ENCODE measurements around the gene RALGPS2.

RALGPS2 gene

GRCh38 chr1:178867670-178868069 lies 142.6 kb downstream of the RALGPS2 start:
- no peak for ATAC-seq

GRCh38 chr1:178868706-178869105 lies 143.7 kb downstream of the RALGPS2 start:
- ATAC-seq = no peak

More at GRCh38 chr1:178867670-178868069, 142.6 kb downstream of the RALGPS2 start:
- DNase-seq = no peak

GRCh38 chr1:178869119-178869697 lies 144.2 kb downstream of the RALGPS2 start:
- ATAC-seq (no peak), DNase-seq (no peak)

More at GRCh38 chr1:178868706-178869105, 143.7 kb downstream of the RALGPS2 start:
- DNase-seq = no peak

DNA sequence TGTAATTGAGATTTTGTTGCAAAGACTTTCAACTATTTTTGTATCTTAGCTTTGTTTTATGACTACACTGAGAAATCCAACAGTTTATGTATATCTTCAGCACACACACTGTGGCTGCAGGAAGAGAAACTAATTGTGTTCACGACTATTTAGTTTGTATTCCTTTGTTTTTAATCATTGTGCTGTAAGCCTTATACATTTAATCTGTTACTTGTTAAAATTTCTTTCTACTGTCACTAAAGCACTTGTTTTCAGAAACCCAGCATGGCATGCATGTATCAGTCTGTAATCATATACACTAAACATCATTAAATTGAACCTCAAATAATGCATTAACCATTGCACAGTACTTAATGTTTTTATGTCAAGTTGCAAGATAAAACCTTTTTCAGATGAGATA lies 145.2 kb downstream of the RALGPS2 start:
- ATAC-seq (no peak), DNase-seq (no peak)

DNA sequence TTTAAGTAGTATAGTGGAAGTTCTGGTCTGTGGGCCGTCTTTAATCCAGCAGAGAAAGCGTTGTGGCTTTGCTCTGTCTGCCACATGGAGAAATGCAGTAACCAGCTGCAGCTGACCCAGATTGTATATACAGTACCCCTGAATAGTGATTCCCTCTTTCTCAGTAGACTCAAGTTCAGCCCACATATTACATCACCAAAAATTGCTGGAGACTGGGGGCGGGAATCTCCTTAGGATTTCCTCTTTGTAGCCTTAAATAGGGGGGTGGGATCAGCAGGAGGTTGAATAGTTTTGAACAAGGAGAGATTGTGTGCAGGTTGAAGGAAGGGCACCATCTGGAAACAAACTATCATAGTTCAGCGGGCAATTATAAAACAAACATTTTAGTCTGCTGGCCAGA lies 145.9 kb downstream of the RALGPS2 start, which contains the start of gene ANGPTL1:
ANGPTL1 (minus strand) TSS at position 134 of the 400 bp plus-strand sequence. CDS start 5,301 bp downstream, outside the sequence.
- DNase-seq = no peak
- no peak for ATAC-seq

GRCh38 chr1:178871551-178872320 lies 146.7 kb downstream of the RALGPS2 start:
- ATAC-seq (no peak), DNase-seq (no peak)

GRCh38 chr1:178874966-178875365 lies 149.9 kb downstream of the RALGPS2 start:
- no peak for DNase-seq
- ATAC-seq = no peak

GRCh38 chr1:178875936-178876335 lies 150.9 kb downstream of the RALGPS2 start:
- DNase-seq (no peak), ATAC-seq (no peak)

DNA sequence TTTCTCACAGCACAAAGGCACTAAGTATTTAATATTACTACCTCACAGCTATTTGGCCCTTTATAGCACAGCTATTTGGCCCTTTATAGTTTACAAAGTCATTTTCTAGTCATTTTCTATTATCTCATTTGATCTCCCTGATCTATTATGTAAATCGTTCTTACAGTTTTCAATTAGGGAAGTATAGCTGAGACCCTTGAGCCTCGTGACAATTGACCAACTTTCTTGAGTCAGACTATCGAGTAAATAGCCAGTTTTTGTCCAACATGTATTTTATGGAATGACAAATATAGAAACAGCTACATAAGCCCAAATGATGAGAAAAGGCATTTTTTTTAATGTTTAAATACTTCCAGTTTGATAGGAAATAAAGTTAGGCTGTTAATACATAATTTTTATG lies 152.9 kb downstream of the RALGPS2 start:
- DNase-seq = no peak
- ATAC-seq = no peak

DNA sequence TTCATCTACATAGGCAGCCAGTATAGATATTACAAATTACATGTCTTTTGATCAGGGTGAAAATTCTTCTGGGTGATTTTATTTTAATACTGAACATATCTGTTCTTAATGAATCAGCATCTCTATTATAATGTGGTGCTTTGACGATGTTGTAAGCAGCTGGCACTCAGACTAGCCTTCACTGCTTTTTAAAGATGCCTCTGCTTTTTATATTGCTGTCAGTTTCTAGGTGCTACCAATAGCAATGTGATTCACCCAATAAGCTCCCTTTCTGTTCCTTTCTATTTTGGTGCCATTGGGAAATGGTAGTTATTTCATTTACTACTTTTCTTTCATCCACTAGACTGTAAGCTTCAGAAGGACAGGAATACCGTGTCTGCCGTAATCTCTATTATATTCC lies 156.9 kb downstream of the RALGPS2 start:
- ATAC-seq = no peak

DNA sequence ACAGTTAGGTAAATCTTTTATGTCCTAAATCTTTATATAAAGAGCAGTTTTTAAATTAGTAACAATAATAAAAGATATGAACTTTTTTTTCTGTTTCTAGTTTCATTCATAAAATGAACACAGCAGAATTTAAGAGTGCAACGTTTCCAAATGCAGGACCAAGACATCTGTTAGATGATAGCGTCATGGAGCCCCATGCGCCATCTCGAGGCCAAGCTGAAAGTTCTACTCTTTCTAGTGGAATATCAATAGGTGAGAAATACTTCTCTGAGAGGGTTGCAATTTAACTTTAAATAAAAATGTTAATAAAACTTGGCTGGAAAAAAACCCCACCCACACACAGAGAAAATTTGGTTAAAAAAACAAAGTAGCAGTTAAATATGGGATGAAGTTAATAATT lies 160.8 kb downstream of the RALGPS2 start:
- no peak for DNase-seq
- ATAC-seq = no peak

More for the DNA sequence above, 156.9 kb downstream of the RALGPS2 start:
- no peak for DNase-seq

- DNase-seq (no peak), ATAC-seq (no peak)
Measured at GRCh38 chr1:178886551-178886950, 161.5 kb downstream of the RALGPS2 start.

GRCh38 chr1:178895928-178896327 lies 170.9 kb downstream of the RALGPS2 start:
- no peak for DNase-seq
- ATAC-seq = no peak

GRCh38 chr1:178898401-178898800 lies 173.4 kb downstream of the RALGPS2 start:
- ATAC-seq = peak; percentile 52
- no peak for DNase-seq

- ATAC-seq = no peak
Measured at GRCh38 chr1:178899402-178899801, 174.4 kb downstream of the RALGPS2 start.

DNA sequence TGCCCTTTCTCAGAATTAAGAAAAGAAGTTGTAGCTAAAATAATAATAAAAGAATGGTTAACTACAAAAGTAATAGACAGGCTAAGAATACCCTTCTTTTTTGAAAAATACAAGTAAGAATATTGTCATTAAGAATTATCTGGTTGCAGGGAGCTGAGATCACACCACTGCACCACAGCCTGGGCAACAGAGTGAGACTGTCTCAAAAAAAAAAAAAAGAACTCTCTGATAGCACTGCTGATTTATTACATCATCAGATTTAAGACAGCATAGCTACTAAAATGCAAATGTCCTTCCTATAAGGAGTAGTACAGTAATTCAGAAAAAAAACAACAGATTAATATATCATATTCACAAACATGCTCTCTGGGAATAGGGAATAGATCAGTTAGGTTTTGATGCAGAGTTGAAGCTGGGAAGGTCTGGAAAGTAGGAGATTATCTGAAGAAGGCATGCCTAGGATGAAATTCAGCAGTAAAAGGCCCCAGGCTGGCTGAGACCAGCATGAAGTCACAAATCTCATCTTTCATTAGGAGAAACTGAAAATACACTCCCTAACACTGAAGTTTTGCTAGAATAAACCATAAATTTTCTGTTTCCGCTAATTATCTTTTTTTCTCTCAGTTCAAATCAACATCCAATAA lies 176.6 kb downstream of the RALGPS2 start:
- no peak for ATAC-seq

More at GRCh38 chr1:178899402-178899801, 174.4 kb downstream of the RALGPS2 start:
- DNase-seq = no peak

DNA sequence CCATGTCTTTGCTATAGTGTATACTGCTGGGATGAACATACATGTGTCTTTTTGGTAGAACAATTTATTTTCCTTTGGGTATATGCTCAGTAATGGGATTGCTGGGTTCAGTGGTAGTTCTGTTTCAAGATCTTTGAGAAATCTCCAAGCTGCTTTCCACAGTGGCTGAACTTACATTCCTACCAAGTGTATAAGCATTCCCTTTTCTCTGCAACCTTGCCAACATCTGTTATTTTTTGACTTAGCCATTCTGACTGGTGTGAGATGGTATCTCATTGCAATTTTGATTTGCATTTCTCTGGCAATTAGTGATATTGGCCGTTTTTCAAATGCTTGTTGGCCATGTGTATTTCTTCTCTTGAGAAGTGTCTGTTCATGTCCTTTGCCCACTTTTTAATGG lies 183.3 kb downstream of the RALGPS2 start:
- ATAC-seq (no peak), DNase-seq (no peak)

More for the DNA sequence above, 176.6 kb downstream of the RALGPS2 start:
- DNase-seq = no peak

GRCh38 chr1:178910023-178910422 lies 185.0 kb downstream of the RALGPS2 start:
- ATAC-seq (no peak), DNase-seq (no peak)

DNA sequence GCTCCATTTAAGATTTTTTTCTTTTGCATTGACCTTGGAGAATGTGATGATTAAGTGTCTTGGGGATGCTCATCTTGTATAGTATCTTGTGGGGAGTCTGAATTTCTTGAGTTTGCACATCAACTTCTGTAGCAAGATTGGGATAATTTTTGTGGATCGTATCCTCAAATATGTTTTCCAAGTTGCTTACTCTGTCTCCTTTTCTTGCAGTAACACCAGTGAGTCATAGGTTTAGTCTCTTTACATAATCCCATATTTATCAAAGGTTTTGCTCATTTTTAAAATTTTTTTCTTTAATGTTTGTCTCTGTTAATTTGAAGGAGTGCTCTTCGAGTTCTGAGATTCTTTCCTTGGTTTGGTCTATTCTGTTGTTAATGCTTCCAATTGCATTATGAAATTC lies 187.6 kb downstream of the RALGPS2 start:
- ATAC-seq (no peak), DNase-seq (no peak)

- ATAC-seq (no peak), DNase-seq (no peak)
Measured at GRCh38 chr1:178916448-178917174, 191.6 kb downstream of the RALGPS2 start.

DNA sequence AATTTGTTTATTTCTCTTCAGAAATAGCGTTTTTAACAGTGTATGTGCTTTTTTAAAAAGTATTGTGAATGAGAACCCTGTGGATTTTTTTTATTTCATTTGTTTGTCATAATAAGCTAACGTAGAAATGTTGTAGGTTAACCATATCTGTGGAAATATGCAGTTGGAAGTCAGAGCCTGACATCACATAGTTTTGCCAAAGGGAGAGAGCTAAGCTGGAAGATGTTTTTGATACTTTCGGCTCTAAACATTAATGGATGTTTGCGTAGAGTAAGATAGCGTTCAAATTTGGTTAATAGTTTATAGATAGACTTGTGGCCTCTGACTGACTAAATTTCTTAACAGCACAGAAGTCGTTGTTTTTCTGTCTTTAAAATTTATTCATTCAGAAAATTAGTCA lies 193.3 kb downstream of the RALGPS2 start:
- ATAC-seq = no peak

GRCh38 chr1:178918955-178919354 lies 193.9 kb downstream of the RALGPS2 start:
- ATAC-seq (no peak), DNase-seq (no peak)

More for the DNA sequence above, 193.3 kb downstream of the RALGPS2 start:
- DNase-seq = no peak

All from stimulated activated naive CD8-positive, alpha-beta T cell treated with anti-CD3 and anti-CD28 coated beads, Interleukin-15, Interleukin-2, amounts not matched to agents 100 U/mL and 50 U/mL, for 24 hours (primary cell).